DLD1 (cell line): ENCODE data around the gene GSK3A.

Experiments used
- in situ Hi-C: cut with HindIII; loops from 2 replicates; pipeline ENCODE4 v1.10.0; 2017; ENCODE audit warnings: low sequenced_read_pairs

GSK3A gene

GRCh38 chr19:42230571-42230970 lies 11.8 kb downstream of the GSK3A start:
- in situ Hi-C loops: no loop called here

- in situ Hi-C loops: no loop called here
These were observed 12.5 kb downstream of the GSK3A start for GRCh38 chr19:42229855-42230351.

GRCh38 chr19:42229301-42229854 lies 13.0 kb downstream of the GSK3A start:
- in situ Hi-C loops: no loop called here

GRCh38 chr19:42228641-42229040 lies 13.8 kb downstream of the GSK3A start:
- in situ Hi-C loops: no loop called here

GRCh38 chr19:42226886-42227285 lies 15.5 kb downstream of the GSK3A start:
- in situ Hi-C loops: no loop called here

- in situ Hi-C loops: no loop called here
These were observed 16.6 kb downstream of the GSK3A start for GRCh38 chr19:42225718-42226292.

GRCh38 chr19:42224940-42225717 lies 17.3 kb downstream of the GSK3A start:
- in situ Hi-C loops: no loop called here

GRCh38 chr19:42220751-42221097 lies 21.7 kb downstream of the GSK3A start:
- in situ Hi-C loops: no loop called here

GRCh38 chr19:42219812-42220750 lies 22.3 kb downstream of the GSK3A start, which contains the start of gene ZNF526:
Gene ZNF526, plus strand, starts transcription at chr19:42220312. Its CDS starts 4,092 bp downstream, at chr19:42224404.
- in situ Hi-C loops: no loop called here

- in situ Hi-C loops: no loop called here
These were observed 24.6 kb downstream of the GSK3A start, which contains the start of gene DEDD2 for GRCh38 chr19:42217520-42218437. Gene DEDD2, minus strand, starts transcription at chr19:42217677. Its CDS starts 670 bp downstream, at chr19:42217007.

GRCh38 chr19:42216653-42217519 lies 25.5 kb downstream of the GSK3A start:
- in situ Hi-C loops: no loop called here

- in situ Hi-C loops: no loop called here
These were observed 27.5 kb downstream of the GSK3A start for GRCh38 chr19:42214810-42215485.

GRCh38 chr19:42212886-42213285 lies 29.5 kb downstream of the GSK3A start:
- in situ Hi-C loops: no loop called here

GRCh38 chr19:42208612-42209011 lies 33.8 kb downstream of the GSK3A start:
- in situ Hi-C loops: no loop called here

GRCh38 chr19:42207767-42208271 lies 34.6 kb downstream of the GSK3A start:
- in situ Hi-C loops: no loop called here

- in situ Hi-C loops: no loop called here
These were observed 35.3 kb downstream of the GSK3A start for GRCh38 chr19:42206871-42207755.

GRCh38 chr19:42204664-42205063 lies 37.7 kb downstream of the GSK3A start:
- in situ Hi-C loops: no loop called here
